ENCODE data around the gene PRX.
"Not testable (repeated sequence)": the region's sequence is repeated elsewhere in the genome, so short reads cannot be mapped to it uniquely, and the experiment has no call there.

The PRX gene

GRCh38 chr19:40413291-40413845, at the start of gene PRX:
Gene PRX (minus strand): TSS chr19:40413378. CDS start chr19:40407932, 5,446 bp downstream.
- DNase-seq (ENCODE audit: low read depth, low spot score), result no peak
- H3K27ac ChIP-seq, result no peak within 1 kb of the TSS

- H3K27ac ChIP-seq, result no peak overlapping the region
- no peak for DNase-seq (ENCODE audit: low read depth, low spot score)
Measured at GRCh38 chr19:40461669-40462221, 48.6 kb upstream of the PRX start.

GRCh38 chr19:40460185-40460584, 47.0 kb upstream of the PRX start:
- DNase-seq (ENCODE audit: low read depth, low spot score), result no peak
- no peak overlapping the region for H3K27ac ChIP-seq

- no peak overlapping the region for H3K27ac ChIP-seq
- no peak for DNase-seq (ENCODE audit: low read depth, low spot score)
Measured at GRCh38 chr19:40458597-40458974, 45.4 kb upstream of the PRX start.

- no peak for DNase-seq (ENCODE audit: low read depth, low spot score)
- no peak overlapping the region for H3K27ac ChIP-seq
Measured at GRCh38 chr19:40457953-40458596, 44.9 kb upstream of the PRX start.

GRCh38 chr19:40457048-40457447, 43.9 kb upstream of the PRX start:
- H3K27ac ChIP-seq, result no peak overlapping the region
- no peak for DNase-seq (ENCODE audit: low read depth, low spot score)

GRCh38 chr19:40453943-40454342, 40.8 kb upstream of the PRX start:
- peak overlapping the region; percentile 73 for H3K27ac ChIP-seq
- DNase-seq (ENCODE audit: low read depth, low spot score), result not testable (repeated sequence)

GRCh38 chr19:40453151-40453735, 40.1 kb upstream of the PRX start:
- no peak for DNase-seq (ENCODE audit: low read depth, low spot score)
- peak overlapping the region; percentile 73 for H3K27ac ChIP-seq

GRCh38 chr19:40452016-40452415, 38.8 kb upstream of the PRX start:
- DNase-seq (ENCODE audit: low read depth, low spot score), result no peak
- H3K27ac ChIP-seq, result no peak overlapping the region

- no peak overlapping the region for H3K27ac ChIP-seq
- no peak for DNase-seq (ENCODE audit: low read depth, low spot score)
Measured at GRCh38 chr19:40450664-40451063, 37.5 kb upstream of the PRX start.

GRCh38 chr19:40449506-40449905, 36.3 kb upstream of the PRX start:
- no peak for DNase-seq (ENCODE audit: low read depth, low spot score)
- no peak overlapping the region for H3K27ac ChIP-seq

- H3K27ac ChIP-seq, result peak overlapping the region; percentile 90
- no peak for DNase-seq (ENCODE audit: low read depth, low spot score)
Measured at GRCh38 chr19:40446263-40446784, 33.1 kb upstream of the PRX start.

GRCh38 chr19:40445780-40446262, 32.6 kb upstream of the PRX start:
- H3K27ac ChIP-seq, result peak overlapping the region; percentile 90
- DNase-seq (ENCODE audit: low read depth, low spot score), result no peak

GRCh38 chr19:40444825-40445312, 31.7 kb upstream of the PRX start:
- H3K27ac ChIP-seq, result peak overlapping the region; percentile 90
- no peak for DNase-seq (ENCODE audit: low read depth, low spot score)

GRCh38 chr19:40444000-40444824, 31.0 kb upstream of the PRX start, which contains the start of gene SERTAD3:
Gene SERTAD3 (minus strand): TSS chr19:40444335. CDS start chr19:40442080, 2,255 bp downstream.
- no peak for DNase-seq (ENCODE audit: low read depth, low spot score)
- peak within 1 kb of the TSS; percentile 90 for H3K27ac ChIP-seq

GRCh38 chr19:40443131-40443999, 30.2 kb upstream of the PRX start:
- DNase-seq (ENCODE audit: low read depth, low spot score), result peak; percentile 94
- H3K27ac ChIP-seq, result peak overlapping the region; percentile 90

- H3K27ac ChIP-seq, result peak overlapping the region; percentile 90
- DNase-seq (ENCODE audit: low read depth, low spot score), result no peak
Measured at GRCh38 chr19:40442328-40443130, 29.4 kb upstream of the PRX start.

GRCh38 chr19:40441719-40442253, 28.6 kb upstream of the PRX start:
- DNase-seq (ENCODE audit: low read depth, low spot score), result no peak
- H3K27ac ChIP-seq, result no peak overlapping the region
